HG03565 (cell line): ENCODE results near the gene SMYD3.
A peak's percentile ranks its signal among the peaks of the same experiment; 100 is the strongest.

ENCODE experiments used
- ATAC-seq: cut with Tn5 transposase; IDR thresholded peaks from one replicate; pipeline ENCODE4 v1.9.1; 2021; ENCODE audit warnings: mild to moderate bottlenecking, moderate library complexity; ENCODE audit not compliant: unreplicated experiment

The SMYD3 gene

GRCh38 chr1:246516126-246516525 lies 9.0 kb upstream of the SMYD3 start:
- ATAC-seq, result no peak

GRCh38 chr1:246515390-246516005 lies 8.4 kb upstream of the SMYD3 start:
- no peak for ATAC-seq

- ATAC-seq, result no peak
These were observed 6.7 kb upstream of the SMYD3 start for GRCh38 chr1:246513619-246514343.

- ATAC-seq, result no peak
These were observed 6.0 kb upstream of the SMYD3 start for GRCh38 chr1:246513041-246513440.

GRCh38 chr1:246512635-246513034 lies 5.6 kb upstream of the SMYD3 start:
- no peak for ATAC-seq

GRCh38 chr1:246512230-246512629 lies 5.2 kb upstream of the SMYD3 start:
- ATAC-seq, result no peak

- ATAC-seq, result no peak
These were observed 4.1 kb upstream of the SMYD3 start for GRCh38 chr1:246511203-246511602.

GRCh38 chr1:246510147-246511030 lies 3.3 kb upstream of the SMYD3 start:
- ATAC-seq, result no peak

GRCh38 chr1:246508897-246509688 lies 2.0 kb upstream of the SMYD3 start:
- no peak for ATAC-seq

GRCh38 chr1:246506367-246506673 lies 759 bp downstream of the SMYD3 start:
- ATAC-seq, result peak; percentile 8

GRCh38 chr1:246503341-246503740 lies 3.7 kb downstream of the SMYD3 start:
- ATAC-seq, result no peak

GRCh38 chr1:246497331-246497915 lies 9.7 kb downstream of the SMYD3 start:
- ATAC-seq, result peak; percentile 65

- ATAC-seq, result no peak
These were observed 14.4 kb downstream of the SMYD3 start for GRCh38 chr1:246492611-246493245.

- no peak for ATAC-seq
These were observed 15.5 kb downstream of the SMYD3 start for GRCh38 chr1:246491551-246492053.

- no peak for ATAC-seq
These were observed 18.4 kb downstream of the SMYD3 start for GRCh38 chr1:246488674-246489073.

GRCh38 chr1:246483569-246483933 lies 23.5 kb downstream of the SMYD3 start:
- no peak for ATAC-seq

- ATAC-seq, result peak; percentile 43
These were observed 24.1 kb downstream of the SMYD3 start for GRCh38 chr1:246482805-246483568.

- no peak for ATAC-seq
These were observed 28.0 kb downstream of the SMYD3 start for GRCh38 chr1:246479061-246479460.

- ATAC-seq, result no peak
These were observed 29.4 kb downstream of the SMYD3 start for GRCh38 chr1:246477634-246478033.
